Ramos (cell line): ENCODE measurements around the gene IPO13.

Experiments
- in situ Hi-C: fragments of 300-500 bp; cut with MboI; formaldehyde crosslinking; loops from one replicate; pipeline ENCODE4 v1.14.3; 2022; ENCODE audit warnings: low sequenced_read_pairs; ENCODE audit not compliant: unreplicated experiment

IPO13 gene

DNA sequence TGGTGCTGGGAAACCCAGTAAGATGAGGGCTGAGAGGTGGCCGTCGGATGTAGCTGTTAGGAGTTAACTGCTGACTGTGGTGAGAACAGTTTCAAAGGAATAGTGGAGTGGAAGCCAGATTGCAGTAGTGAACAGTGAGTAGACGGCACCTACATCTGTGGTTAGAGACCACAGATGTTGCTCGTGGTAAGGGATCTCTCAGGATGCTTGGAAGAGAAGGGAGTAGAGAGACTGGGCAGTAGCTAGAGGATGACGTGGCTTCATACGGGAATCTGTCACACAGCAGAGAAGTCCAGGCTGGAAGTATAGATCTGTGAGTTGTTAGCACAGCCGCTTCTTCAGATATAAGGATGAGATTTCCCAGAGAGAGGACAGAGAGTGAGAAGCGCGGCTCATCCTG is 20.9 kb upstream of the IPO13 start:
- in situ Hi-C loops = no loop called here

DNA sequence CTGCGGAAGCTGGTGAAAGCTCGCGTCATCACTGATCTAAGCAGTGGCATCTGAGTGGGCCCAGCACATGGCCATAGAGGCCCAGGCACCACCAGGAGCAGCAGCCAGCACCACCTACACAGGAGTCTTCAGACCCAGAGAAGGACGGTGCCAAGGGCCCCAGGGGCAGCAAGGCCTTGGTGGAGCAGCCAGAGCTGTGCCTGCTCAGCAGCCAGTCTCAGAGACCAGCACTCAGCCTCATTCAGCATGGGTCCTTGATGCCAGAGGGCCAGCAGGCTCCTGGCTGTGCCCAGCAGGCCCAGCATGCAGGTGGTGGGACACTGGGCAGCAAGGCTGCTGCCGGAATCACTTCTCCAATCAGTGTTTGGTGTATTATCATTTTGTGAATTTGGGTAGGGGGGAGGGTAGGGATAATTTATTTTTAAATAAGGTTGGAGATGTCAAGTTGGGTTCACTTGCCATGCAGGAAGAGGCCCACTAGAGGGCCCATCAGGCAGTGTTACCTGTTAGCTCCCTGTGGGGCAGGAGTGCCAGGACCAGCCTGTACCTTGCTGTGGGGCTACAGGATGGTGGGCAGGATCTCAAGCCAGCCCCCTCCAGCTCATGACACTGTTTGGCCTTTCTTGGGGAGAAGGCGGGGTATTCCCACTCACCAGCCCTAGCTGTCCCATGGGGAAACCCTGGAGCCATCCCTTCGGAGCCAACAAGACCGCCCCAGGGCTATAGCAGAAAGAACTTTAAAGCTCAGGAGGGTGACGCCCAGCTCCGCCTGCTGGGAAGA is 16.4 kb upstream of the IPO13 start:
- in situ Hi-C loops = loop anchor here (5.0 to 10.0 kb wide), 2 partner anchors 158 to 386 kb away; no protein-coding TSS in a partner anchor

DNA sequence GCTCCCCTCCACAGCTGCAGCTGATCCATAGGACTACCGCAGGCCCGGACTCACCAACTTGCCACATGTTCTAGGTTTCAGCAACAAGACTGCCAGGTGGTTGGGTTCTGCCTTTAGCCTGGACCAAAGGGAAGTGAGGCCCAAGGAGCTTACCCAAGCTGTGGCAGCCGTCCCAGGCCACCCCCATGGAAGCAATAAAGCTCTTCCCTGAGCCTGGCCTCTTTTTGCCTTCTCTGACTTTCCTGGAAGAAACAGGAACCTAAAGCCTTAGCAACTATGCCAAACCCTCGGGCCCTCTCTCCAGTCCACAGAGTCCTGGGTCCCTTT is 15.8 kb upstream of the IPO13 start:
- in situ Hi-C loops = loop anchor here (5.0 to 10.0 kb wide), 2 partner anchors 159 to 386 kb away; no protein-coding TSS in a partner anchor

DNA sequence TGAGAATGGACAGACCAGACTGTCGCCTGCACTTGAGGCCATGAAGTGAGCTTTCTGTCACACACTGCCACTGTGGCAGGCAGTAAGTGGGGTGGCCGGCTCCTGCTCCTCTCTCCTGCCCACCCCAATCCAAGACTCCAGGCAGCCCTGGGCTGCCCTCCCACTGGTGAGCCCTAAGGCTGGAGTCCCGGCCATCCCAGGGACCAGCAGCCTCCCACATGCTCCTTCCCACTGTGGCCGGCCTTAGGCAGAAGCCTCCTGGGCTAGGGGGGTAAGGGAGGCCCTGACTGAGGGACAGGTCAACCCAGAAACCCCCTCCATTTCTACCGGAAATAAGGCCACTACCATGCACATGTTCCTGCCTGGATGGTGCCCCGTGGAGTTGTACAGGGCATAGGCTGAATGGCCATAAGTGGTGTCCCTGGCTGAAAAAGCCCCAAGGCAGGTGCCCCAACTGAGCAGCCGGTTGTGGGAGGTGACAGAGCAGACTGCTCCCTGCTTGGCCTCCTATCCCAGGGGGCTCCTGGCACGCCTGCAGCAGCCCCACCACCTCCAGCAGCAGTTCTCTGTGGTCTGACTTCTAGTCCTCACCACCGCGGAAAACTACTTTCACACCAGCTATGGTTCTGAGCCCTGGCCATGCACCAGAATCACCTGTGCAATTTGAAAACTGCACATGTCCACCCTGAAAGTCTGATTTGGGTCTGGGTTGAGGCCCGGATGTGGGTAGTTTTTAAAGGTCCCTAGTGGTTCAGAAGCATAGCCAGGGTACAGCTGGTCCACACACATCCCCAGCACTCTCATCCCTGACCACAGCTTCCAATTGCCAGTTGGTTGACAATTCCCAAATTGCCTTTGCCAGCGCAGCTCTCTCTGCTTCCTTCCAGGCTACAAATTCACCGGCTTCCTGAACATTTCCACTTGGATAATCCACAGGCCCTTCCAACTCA is 14.8 kb upstream of the IPO13 start:
- in situ Hi-C loops = loop anchor here (5.0 to 10.0 kb wide), 2 partner anchors 160 to 387 kb away; no protein-coding TSS in a partner anchor

DNA sequence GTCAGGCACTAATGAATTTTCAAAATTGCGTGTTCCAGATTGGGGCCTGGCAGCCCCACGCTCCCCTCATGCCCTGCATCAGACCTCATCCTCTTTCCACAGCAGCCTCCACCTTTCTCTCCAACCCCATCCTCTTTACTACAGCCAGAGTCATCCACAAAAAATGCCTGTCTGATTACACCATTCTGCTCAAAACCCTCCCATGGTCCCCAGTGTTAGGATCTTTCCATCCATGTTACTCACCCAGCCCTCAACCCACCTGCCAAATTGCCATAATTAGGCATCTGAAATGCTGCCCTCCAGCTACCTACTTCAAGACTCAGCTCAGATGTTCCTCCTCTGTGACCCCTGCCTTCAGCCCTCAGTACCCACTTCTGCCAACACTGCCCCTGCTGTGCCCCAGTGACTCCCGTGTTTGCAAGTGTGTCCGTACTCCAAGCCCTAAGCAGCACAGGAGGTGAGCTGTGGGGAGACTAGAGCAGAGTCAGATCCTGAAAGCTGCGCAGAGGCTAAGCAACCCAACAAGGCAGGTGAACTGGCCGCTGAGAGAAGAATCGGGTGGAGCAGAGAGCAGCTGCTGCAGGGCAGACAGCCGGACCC is 13.9 kb upstream of the IPO13 start:
- in situ Hi-C loops = loop anchor here (5.0 to 10.0 kb wide), 2 partner anchors 161 to 388 kb away; no protein-coding TSS in a partner anchor

DNA sequence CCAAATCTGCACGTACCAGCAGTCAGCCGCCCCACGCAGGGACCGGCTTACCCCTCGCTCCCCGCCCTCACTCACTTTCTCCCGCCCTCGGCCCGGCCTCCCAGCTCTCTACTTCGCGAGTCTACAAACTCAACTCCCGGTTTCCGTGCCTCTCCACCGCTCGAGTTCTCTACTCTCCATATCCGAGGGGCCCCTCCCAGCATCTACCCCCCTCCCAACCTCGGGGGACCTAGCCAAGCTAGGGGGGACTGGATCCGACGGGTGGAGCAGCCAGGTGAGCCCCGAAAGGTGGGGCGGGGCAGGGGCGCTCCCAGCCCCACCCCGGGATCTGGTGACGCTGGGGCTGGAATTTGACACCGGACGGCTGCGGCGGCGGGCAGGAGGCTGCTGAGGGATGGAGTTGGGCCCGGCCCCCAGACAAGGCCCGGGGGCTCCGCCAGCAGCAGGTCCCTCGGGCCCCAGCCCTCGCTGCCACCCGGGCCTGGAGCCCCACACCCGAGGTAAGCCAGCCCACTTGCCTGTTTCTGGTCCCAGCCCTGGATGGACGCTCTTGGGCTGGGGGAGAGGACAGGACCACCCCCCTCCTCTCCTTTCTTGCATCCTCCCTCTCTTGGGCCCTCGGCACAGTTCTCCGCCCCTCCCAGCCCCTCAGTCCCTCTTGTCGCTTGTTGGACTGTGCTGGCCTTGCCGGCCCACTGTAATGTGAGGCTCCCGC is 13.2 kb upstream of the IPO13 start, which contains the start of gene ARTN:
Gene ARTN (plus strand): TSS at position 416 of the 715 bp plus-strand sequence. CDS start 1,856 bp downstream, outside the sequence.
- in situ Hi-C loops = loop anchor here (5.0 to 10.0 kb wide), 2 partner anchors 161 to 389 kb away; no protein-coding TSS in a partner anchor

DNA sequence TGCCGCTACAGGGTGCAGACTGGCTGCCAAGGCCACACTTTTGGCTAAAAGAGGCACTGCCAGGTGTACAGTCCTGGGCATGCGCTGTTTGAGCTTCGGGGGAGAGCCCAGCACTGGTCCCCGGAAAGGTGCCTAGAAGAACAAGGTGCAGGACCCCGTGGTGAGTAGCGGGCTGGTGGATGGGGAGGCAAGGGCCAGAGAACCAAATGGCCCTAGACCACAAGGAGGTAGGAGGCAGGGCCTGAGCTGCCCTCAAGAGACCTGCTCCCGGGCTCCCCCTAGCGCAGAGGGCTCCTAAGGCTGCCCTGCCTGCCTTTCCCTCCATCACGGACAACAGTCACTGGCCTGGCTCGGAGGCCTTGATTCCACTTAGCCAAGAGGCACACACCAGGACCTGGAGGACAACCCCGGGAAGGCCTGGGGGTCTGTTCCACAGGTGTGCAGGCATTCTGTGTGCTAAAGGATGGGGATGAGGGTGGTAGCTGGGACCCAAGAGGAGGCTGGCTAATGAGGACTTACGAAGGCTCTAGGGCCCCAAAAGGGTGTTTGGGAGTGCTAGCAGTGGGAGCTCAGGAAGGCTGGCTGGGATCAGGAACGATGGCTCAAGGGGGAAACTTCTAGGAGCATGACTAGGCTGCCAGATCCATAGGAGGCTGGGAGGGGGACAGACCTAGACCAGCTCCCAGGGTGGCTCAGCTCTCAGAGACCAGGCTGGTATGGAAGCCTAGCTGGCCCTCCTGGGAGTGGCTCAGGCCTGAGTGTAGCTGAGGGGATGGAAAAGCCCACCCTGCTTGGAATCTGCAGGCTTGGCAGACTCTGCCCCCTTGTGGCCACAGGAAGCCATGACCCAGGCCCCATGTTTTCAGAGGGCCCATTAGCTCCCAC is 12.4 kb upstream of the IPO13 start:
- in situ Hi-C loops = loop anchor here (5.0 to 10.0 kb wide), 2 partner anchors 162 to 390 kb away; no protein-coding TSS in a partner anchor

DNA sequence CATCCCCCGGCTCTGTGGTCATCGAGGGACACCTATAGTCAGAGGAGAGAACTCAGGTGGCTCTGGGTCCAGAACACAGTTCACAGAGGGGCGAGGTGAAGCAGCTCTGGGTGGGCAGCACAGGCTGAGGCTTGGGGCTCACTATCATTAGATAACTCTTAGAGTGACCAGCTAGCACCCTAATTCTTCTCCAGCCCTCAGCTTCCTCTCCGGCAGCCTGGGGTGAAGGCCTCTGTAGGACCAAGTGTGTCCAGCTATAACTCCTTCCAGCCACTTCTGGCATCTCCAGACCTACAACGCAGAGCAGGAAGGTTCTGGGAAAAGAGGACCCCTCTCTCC is 11.8 kb upstream of the IPO13 start:
- in situ Hi-C loops = loop anchor here (5.0 to 10.0 kb wide), 2 partner anchors 163 to 390 kb away; no protein-coding TSS in a partner anchor

DNA sequence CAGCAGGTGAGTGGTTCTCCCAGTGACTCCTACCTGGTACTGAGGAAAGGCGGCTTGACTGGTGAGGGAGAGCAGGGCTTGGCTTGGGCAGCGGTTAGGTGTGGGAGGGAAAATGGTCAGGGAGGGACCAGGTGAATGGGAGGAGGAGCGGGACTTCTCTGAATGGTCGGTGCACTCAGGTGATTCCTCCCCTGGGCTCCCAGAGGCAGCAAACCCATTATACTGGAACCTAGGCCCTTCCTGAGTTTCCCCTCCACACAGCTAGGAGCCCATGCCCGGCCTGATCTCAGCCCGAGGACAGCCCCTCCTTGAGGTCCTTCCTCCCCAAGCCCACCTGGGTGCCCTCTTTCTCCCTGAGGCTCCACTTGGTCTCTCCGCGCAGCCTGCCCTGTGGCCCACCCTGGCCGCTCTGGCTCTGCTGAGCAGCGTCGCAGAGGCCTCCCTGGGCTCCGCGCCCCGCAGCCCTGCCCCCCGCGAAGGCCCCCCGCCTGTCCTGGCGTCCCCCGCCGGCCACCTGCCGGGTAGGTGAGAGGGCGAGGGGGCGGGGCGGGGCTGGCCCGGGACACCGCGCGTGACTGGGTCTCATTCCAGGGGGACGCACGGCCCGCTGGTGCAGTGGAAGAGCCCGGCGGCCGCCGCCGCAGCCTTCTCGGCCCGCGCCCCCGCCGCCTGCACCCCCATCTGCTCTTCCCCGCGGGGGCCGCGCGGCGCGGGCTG is 10.9 kb upstream of the IPO13 start:
- in situ Hi-C loops = loop anchor here (10.0 kb wide), 1 partner anchor 391 kb away; no protein-coding TSS in a partner anchor

DNA sequence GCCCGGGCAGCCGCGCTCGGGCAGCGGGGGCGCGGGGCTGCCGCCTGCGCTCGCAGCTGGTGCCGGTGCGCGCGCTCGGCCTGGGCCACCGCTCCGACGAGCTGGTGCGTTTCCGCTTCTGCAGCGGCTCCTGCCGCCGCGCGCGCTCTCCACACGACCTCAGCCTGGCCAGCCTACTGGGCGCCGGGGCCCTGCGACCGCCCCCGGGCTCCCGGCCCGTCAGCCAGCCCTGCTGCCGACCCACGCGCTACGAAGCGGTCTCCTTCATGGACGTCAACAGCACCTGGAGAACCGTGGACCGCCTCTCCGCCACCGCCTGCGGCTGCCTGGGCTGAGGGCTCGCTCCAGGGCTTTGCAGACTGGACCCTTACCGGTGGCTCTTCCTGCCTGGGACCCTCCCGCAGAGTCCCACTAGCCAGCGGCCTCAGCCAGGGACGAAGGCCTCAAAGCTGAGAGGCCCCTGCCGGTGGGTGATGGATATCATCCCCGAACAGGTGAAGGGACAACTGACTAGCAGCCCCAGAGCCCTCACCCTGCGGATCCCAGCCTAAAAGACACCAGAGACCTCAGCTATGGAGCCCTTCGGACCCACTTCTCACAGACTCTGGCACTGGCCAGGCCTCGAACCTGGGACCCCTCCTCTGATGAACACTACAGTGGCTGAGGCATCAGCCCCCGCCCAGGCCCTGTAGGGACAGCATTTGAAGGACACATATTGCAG is 10.2 kb upstream of the IPO13 start:
- in situ Hi-C loops = loop anchor here (10.0 kb wide), 1 partner anchor 392 kb away; no protein-coding TSS in a partner anchor

DNA sequence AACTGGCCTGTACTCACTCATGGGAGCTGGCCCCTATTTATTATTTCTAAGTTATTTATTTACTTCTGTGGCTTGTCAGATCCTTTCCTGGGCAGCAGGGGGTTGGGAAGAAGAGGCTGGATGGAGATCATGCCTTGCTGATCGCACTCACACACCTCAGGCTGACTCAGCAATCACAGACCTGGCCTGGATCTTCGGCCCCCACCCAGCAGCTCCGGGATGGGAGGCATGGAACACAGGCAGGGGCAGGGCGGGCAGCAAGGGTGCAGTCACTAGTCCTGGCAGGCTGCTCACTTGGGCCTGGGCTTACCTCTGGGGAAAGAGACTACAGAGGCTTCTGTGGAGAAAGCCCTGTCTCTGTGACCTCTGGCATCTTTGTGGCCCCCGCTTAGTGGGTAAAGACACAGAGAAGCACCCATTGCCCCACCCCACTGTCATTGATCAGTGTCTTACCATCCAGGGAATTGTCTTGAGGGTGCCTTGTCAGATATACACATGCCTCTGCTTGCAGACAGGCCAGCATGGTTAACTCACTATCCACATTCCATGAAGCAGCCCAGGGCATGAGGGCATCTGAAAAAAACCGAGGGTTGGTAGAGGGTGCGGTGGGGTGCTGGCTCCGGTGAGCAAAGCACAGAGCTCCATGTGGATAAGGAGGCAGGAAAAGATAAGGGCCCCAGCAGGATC is 9.4 kb upstream of the IPO13 start:
- in situ Hi-C loops = loop anchor here (10.0 kb wide), 1 partner anchor 393 kb away; no protein-coding TSS in a partner anchor

DNA sequence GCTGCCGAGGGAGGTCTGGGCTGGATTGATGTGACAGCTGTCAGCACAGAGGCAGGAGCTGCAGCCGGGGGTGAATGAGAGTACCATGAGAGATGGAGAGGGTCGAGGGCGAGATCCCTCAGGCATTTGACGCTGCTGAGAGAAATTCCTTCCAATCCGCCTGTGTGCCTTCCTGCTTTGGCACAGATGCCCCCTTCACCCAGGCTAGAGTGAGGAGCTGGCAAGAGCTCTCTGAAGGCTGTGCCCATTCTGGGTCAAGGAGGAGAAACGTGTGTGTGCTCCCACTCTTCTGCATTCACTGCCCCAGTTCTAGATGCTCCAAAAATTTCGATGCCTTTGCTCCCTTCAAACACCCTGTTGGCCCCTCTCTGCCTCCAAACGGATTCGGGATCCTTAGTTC is 8.4 kb upstream of the IPO13 start:
- in situ Hi-C loops = loop anchor here (10.0 kb wide), 1 partner anchor 394 kb away; no protein-coding TSS in a partner anchor

DNA sequence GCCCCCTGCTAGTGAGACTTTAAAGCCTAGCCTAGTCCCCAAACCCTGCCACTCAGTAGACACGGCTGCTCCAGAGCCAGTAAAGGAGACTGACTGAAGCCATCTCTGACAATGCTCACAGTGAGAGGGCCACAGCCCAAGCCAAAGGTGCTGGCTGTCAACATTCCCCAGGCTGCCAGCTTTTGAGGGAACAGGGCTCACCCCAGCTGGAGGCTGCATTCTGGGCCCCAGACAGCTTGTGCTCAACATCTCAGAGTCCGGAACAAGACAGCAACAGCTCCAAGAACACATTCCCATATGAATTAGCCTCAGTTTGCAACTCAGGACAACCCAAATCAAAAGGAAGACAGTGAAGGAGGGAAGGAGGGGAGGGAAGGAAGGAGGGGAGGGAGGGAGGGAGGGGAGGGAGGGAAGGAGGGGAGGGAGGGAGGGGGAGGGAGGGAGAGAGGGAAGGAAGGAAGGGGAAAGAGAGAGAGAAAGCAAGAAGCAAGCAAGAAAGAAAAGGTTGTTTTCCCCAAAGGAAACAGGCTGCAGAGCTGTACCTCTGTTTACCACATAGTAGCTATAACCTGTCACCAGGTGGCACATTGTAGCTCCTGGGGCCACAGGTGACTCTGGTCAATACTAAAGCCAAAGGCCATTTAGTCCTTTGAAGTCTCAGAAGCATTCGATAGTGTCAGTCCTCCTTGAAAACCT is 7.7 kb upstream of the IPO13 start:
- in situ Hi-C loops = loop anchor here (10.0 kb wide), 1 partner anchor 394 kb away; no protein-coding TSS in a partner anchor

DNA sequence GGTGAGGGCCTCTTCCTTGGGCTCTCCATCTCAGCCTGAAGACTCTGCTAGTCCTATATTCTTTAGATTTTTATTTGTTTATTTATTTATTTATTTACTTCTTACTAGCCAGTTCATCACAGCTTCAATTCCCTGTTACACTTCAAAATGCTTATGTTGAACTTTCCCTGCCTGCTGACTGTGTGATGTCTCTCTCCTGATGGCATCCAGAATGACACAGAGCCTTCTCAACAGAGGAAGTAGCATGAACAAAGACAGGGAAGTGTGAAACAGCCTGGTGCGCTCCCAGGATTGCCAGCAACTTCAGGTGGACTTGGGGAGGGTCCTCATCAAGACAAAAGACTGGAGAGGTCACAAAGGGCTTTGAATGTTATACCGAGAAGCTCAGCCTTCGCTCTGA is 4.3 kb upstream of the IPO13 start:
- in situ Hi-C loops = no loop called here

DNA sequence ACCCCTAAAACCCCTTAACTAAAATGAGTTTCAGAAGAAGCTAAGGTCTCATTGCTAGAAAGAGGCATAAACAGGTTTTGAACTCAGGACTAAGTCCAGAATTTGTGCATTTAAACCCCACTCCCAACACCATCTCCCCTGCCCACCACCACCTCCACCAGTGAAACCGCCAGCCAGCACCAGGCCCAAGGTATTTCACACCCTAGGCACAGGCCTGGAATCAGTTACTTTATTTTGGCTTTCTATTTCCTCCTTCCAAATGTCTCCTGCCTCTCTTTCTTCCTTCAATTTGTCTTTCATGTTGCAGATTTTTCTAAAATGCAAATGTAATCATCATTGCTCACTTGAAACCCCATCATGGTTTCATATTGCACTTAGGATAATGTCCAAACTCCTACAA is 1.9 kb upstream of the IPO13 start:
- in situ Hi-C loops = no loop called here

DNA sequence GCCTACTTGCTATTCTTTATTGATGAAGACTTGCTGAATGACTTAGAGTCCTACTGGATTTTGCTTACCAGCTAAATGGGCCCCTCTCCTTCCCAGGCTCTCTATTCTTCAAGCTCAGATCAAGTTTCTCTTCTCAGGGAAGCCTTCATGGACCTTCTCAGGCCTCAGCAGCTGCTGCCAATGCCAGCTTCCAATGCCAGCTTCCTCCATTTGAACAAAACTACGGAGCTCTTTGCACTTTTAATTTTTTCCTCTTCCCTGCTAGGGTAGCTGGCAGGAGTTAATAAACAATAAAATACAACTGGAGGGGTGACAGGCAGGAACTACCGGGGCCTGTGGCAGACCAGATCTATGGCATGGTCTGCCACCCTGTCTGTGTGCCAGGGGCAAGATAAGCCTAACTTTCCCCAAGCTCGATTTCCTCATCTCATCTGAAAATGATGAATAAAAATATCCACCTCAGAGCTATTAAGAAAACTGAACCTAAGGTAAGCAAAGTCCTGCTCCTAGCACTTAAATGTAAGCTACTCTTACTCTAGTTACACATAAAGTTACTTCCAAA is 995 bp upstream of the IPO13 start:
- in situ Hi-C loops = no loop called here
